ENCODE data around the gene HNRNPLL. TPM values are rescaled to one million over a fixed set of nuclear protein-coding genes. Genes with fewer than 3 reads are reported as not detected.

The HNRNPLL gene
- total RNA-seq, 2 experiments from 2014 or later = 53.5 to 59.8 TPM

GRCh38 chr2:38634684-38635083 is 32.0 kb upstream of the HNRNPLL start:
- ATAC-seq = no peak
- peaks cover 30% of the 10 kb centered on the region for H3K4me1 Mint-ChIP-seq
- no peaks in the 10 kb centered on the region for H3K36me3 Mint-ChIP-seq (ENCODE audit: low read depth)

GRCh38 chr2:38633895-38634294 is 31.2 kb upstream of the HNRNPLL start:
- ATAC-seq = no peak
- Mint-ChIP-seq H3K4me1 (peaks cover 27% of the 10 kb centered on the region), H3K4me3 (no peak overlapping the region), H3K27ac (no peak overlapping the region), H3K9me3 (ENCODE audit: low read depth) (peaks cover 1% of the 10 kb centered on the region), H3K36me3 (ENCODE audit: low read depth) (no peaks in the 10 kb centered on the region), H3K27me3 (no peaks in the 10 kb centered on the region)
- intact Hi-C loops (cut with DNase I, micrococcal nuclease) = no loop called here
- CTCF ChIA-PET = interaction anchor here (0.6 to 1.0 kb wide), 3 partner anchors 10 to 117 kb away, joined by 3 read pairs; partner anchors contain the start of gene SRSF7
- no peak for DNase-seq
- POLR2A ChIA-PET = no interaction called here

More at GRCh38 chr2:38634684-38635083, 32.0 kb upstream of the HNRNPLL start:
- no peak for DNase-seq
- no peak overlapping the region for H3K4me3 Mint-ChIP-seq
- intact Hi-C loops (cut with DNase I, micrococcal nuclease) = no loop called here
- peaks cover 1% of the 10 kb centered on the region for H3K9me3 Mint-ChIP-seq (ENCODE audit: low read depth)
- ChIA-PET CTCF (interaction anchor here (0.7 to 1.2 kb wide), 3 partner anchors 18 to 116 kb away, joined by 3 to 4 read pairs (median 3); partner anchors contain the start of gene SRSF7), POLR2A (no interaction called here)
- no peak overlapping the region for H3K27ac Mint-ChIP-seq
- no peaks in the 10 kb centered on the region for H3K27me3 Mint-ChIP-seq

GRCh38 chr2:38632980-38633379 is 30.3 kb upstream of the HNRNPLL start:
- DNase-seq (no peak), ATAC-seq (no peak)
- peaks cover 22% of the 10 kb centered on the region for H3K4me1 Mint-ChIP-seq
- H3K9me3 Mint-ChIP-seq (ENCODE audit: low read depth) = peaks cover 1% of the 10 kb centered on the region
- ChIA-PET POLR2A (no interaction called here), CTCF (no interaction called here)
- H3K27ac Mint-ChIP-seq = no peak overlapping the region
- no peaks in the 10 kb centered on the region for H3K27me3 Mint-ChIP-seq
- no peak overlapping the region for H3K4me3 Mint-ChIP-seq
- intact Hi-C loops (cut with DNase I, micrococcal nuclease) = no loop called here
- no peaks in the 10 kb centered on the region for H3K36me3 Mint-ChIP-seq (ENCODE audit: low read depth)

- H3K9me3 Mint-ChIP-seq (ENCODE audit: low read depth) = peaks cover 1% of the 10 kb centered on the region
- no peak overlapping the region for H3K4me3 Mint-ChIP-seq
- intact Hi-C loops (cut with DNase I, micrococcal nuclease) = no loop called here
- no peaks in the 10 kb centered on the region for H3K36me3 Mint-ChIP-seq (ENCODE audit: low read depth)
- DNase-seq = no peak
- H3K4me1 Mint-ChIP-seq = peaks cover 23% of the 10 kb centered on the region
- ChIA-PET CTCF (no interaction called here), POLR2A (no interaction called here)
- no peak overlapping the region for H3K27ac Mint-ChIP-seq
- ATAC-seq = no peak
- H3K27me3 Mint-ChIP-seq = no peaks in the 10 kb centered on the region
Measured at GRCh38 chr2:38631976-38632375, 29.2 kb upstream of the HNRNPLL start.

- intact Hi-C loops (cut with DNase I, micrococcal nuclease) = no loop called here
Measured at GRCh38 chr2:38629684-38630083, 27.0 kb upstream of the HNRNPLL start.

GRCh38 chr2:38627391-38627790 is 24.7 kb upstream of the HNRNPLL start:
- intact Hi-C loops (cut with DNase I, micrococcal nuclease) = no loop called here
- H3K4me3 Mint-ChIP-seq = no peak overlapping the region

More at GRCh38 chr2:38629684-38630083, 27.0 kb upstream of the HNRNPLL start:
- Mint-ChIP-seq H3K9me3 (ENCODE audit: low read depth) (peaks cover 1% of the 10 kb centered on the region), H3K36me3 (ENCODE audit: low read depth) (no peaks in the 10 kb centered on the region), H3K27me3 (no peaks in the 10 kb centered on the region), H3K4me3 (no peak overlapping the region), H3K27ac (no peak overlapping the region), H3K4me1 (peaks cover 25% of the 10 kb centered on the region)
- no peak for ATAC-seq
- no peak for DNase-seq
- POLR2A ChIA-PET = no interaction called here
- CTCF ChIA-PET = no interaction called here

GRCh38 chr2:38626326-38627035 is 23.8 kb upstream of the HNRNPLL start:
- Mint-ChIP-seq H3K4me1 (peaks cover 15% of the 10 kb centered on the region), H3K36me3 (ENCODE audit: low read depth) (no peaks in the 10 kb centered on the region), H3K27me3 (no peaks in the 10 kb centered on the region), H3K4me3 (no peak overlapping the region), H3K9me3 (ENCODE audit: low read depth) (no peaks in the 10 kb centered on the region), H3K27ac (no peak overlapping the region)
- POLR2A ChIA-PET = interaction anchor here (0.6 kb wide), 1 partner anchor 73 kb away, joined by 3 read pairs; no protein-coding TSS in a partner anchor
- DNase-seq (peak; percentile 18), ATAC-seq (peak; percentile 42)
- intact Hi-C loops (cut with DNase I, micrococcal nuclease) = no loop called here
- CTCF ChIA-PET = interaction anchor here (0.6 to 2.1 kb wide), 10 partner anchors 8 to 309 kb away, joined by 3 to 9 read pairs (median 4); no protein-coding TSS in a partner anchor

More at GRCh38 chr2:38627391-38627790, 24.7 kb upstream of the HNRNPLL start:
- Mint-ChIP-seq H3K27me3 (no peaks in the 10 kb centered on the region), H3K36me3 (ENCODE audit: low read depth) (no peaks in the 10 kb centered on the region), H3K27ac (no peak overlapping the region), H3K4me1 (peaks cover 15% of the 10 kb centered on the region), H3K9me3 (ENCODE audit: low read depth) (no peaks in the 10 kb centered on the region)
- ChIA-PET CTCF (interaction anchor here (0.8 to 2.1 kb wide), 6 partner anchors 9 to 40 kb away, joined by 3 to 9 read pairs (median 5); no protein-coding TSS in a partner anchor), POLR2A (no interaction called here)
- ATAC-seq (no peak), DNase-seq (no peak)

- no peak for DNase-seq
- CTCF ChIA-PET = interaction anchor here (0.8 to 1.5 kb wide), 2 partner anchors 46 to 328 kb away, joined by 3 read pairs; no protein-coding TSS in a partner anchor
- Mint-ChIP-seq H3K27me3 (peaks cover 2% of the 10 kb centered on the region), H3K9me3 (ENCODE audit: low read depth) (peaks cover 5% of the 10 kb centered on the region), H3K36me3 (ENCODE audit: low read depth) (no peaks in the 10 kb centered on the region), H3K4me3 (no peak overlapping the region), H3K27ac (no peak overlapping the region), H3K4me1 (peaks cover 21% of the 10 kb centered on the region)
- intact Hi-C loops (cut with DNase I, micrococcal nuclease) = no loop called here
- ATAC-seq = no peak
- POLR2A ChIA-PET = no interaction called here
Measured at GRCh38 chr2:38622210-38622609, 19.5 kb upstream of the HNRNPLL start.

- DNase-seq (no peak), ATAC-seq (no peak)
- Mint-ChIP-seq H3K4me1 (peaks cover 14% of the 10 kb centered on the region), H3K36me3 (ENCODE audit: low read depth) (no peaks in the 10 kb centered on the region), H3K9me3 (ENCODE audit: low read depth) (peaks cover 5% of the 10 kb centered on the region), H3K4me3 (no peak overlapping the region), H3K27me3 (peaks cover 2% of the 10 kb centered on the region), H3K27ac (no peak overlapping the region)
- POLR2A ChIA-PET = no interaction called here
- intact Hi-C loops (cut with DNase I, micrococcal nuclease) = no loop called here
- CTCF ChIA-PET = interaction anchor here (1.1 to 2.0 kb wide), 3 partner anchors 24 to 44 kb away, joined by 3 to 5 read pairs (median 3); no protein-coding TSS in a partner anchor
Measured at GRCh38 chr2:38621018-38621417, 18.3 kb upstream of the HNRNPLL start.

GRCh38 chr2:38620282-38620977 is 17.7 kb upstream of the HNRNPLL start:
- CTCF ChIA-PET = interaction anchor here (0.7 to 2.0 kb wide), 5 partner anchors 17 to 250 kb away, joined by 3 to 7 read pairs (median 3); no protein-coding TSS in a partner anchor
- Mint-ChIP-seq H3K4me1 (peaks cover 15% of the 10 kb centered on the region), H3K27me3 (peaks cover 2% of the 10 kb centered on the region), H3K4me3 (no peak overlapping the region), H3K27ac (no peak overlapping the region), H3K9me3 (ENCODE audit: low read depth) (peaks cover 5% of the 10 kb centered on the region), H3K36me3 (ENCODE audit: low read depth) (no peaks in the 10 kb centered on the region)
- intact Hi-C loops (cut with DNase I, micrococcal nuclease) = no loop called here
- DNase-seq (no peak), ATAC-seq (no peak)
- POLR2A ChIA-PET = interaction anchor here (0.6 kb wide), 1 partner anchor 61 kb away, joined by 12 read pairs; no protein-coding TSS in a partner anchor

- ChIA-PET POLR2A (interaction anchor here (0.6 kb wide), 2 partner anchors 27 to 62 kb away, joined by 4 to 12 read pairs; no protein-coding TSS in a partner anchor), CTCF (interaction anchor here (1.1 to 2.0 kb wide), 3 partner anchors 14 to 38 kb away, joined by 3 to 7 read pairs (median 5); no protein-coding TSS in a partner anchor)
- peaks cover 2% of the 10 kb centered on the region for H3K27me3 Mint-ChIP-seq
- peaks cover 24% of the 10 kb centered on the region for H3K4me1 Mint-ChIP-seq
- H3K27ac Mint-ChIP-seq = no peak overlapping the region
- intact Hi-C loops (cut with DNase I, micrococcal nuclease) = no loop called here
- no peak for ATAC-seq
- DNase-seq = no peak
- peaks cover 5% of the 10 kb centered on the region for H3K9me3 Mint-ChIP-seq (ENCODE audit: low read depth)
- H3K4me3 Mint-ChIP-seq = no peak overlapping the region
- no peaks in the 10 kb centered on the region for H3K36me3 Mint-ChIP-seq (ENCODE audit: low read depth)
Measured at GRCh38 chr2:38619458-38620164, 16.9 kb upstream of the HNRNPLL start.

All from activated CD4-positive, alpha-beta T cell treated with anti-CD3 and anti-CD28 coated beads for 36 hours (primary cell).